DOHH2 (cell line): ENCODE results near the gene MPPED2.

ENCODE experiments used
- H3F3A ChIP-seq: fragments of 200-600 bp; sonication (generic), shearing (Covaris generic); 2 replicates; pipeline ENCODE4 v1.6.0; 2016; ENCODE audit warnings: antibody characterized with exemption, mild to moderate bottlenecking; ENCODE audit not compliant: control insufficient read depth, insufficient read depth
- H3K27ac ChIP-seq: fragments of 200-600 bp; sonication (generic); 2 replicates; pipeline ENCODE4 v1.5.1; 2014; ENCODE audit warnings: low read depth, mild to moderate bottlenecking, low read length, moderate library complexity
- H3K27me3 ChIP-seq: fragments of 200-600 bp; sonication (generic); 2 replicates; pipeline ENCODE4 v1.6.1; 2014; ENCODE audit warnings: mild to moderate bottlenecking, low read length, mixed read lengths; ENCODE audit not compliant: control insufficient read depth
- H3K36me3 ChIP-seq: fragments of 200-600 bp; sonication (generic); 2 replicates; pipeline ENCODE4 v1.6.1; 2014; ENCODE audit warnings: mild to moderate bottlenecking, low read length, moderate library complexity, mixed read lengths; ENCODE audit not compliant: control insufficient read depth
- H3K4me1 ChIP-seq: fragments of 200-600 bp; sonication (generic); 2 replicates; pipeline ENCODE4 v1.6.1; 2014; ENCODE audit warnings: mild to moderate bottlenecking, low read length, mixed read lengths; ENCODE audit not compliant: control insufficient read depth
- H3K4me2 ChIP-seq: fragments of 200-600 bp; sonication (generic); 2 replicates; pipeline ENCODE4 v1.6.0; 2014; ENCODE audit warnings: mild to moderate bottlenecking, low read length, moderate library complexity
- H3K4me3 ChIP-seq: fragments of 200-600 bp; sonication (generic); 2 replicates; pipeline ENCODE4 v1.5.1; 2014; ENCODE audit warnings: mild to moderate bottlenecking, low read length, mixed read lengths
- H3K79me2 ChIP-seq: fragments of 200-600 bp; sonication (generic); 2 replicates; pipeline ENCODE4 v1.6.1; 2014; ENCODE audit warnings: mild to moderate bottlenecking, low read length, mixed read lengths; ENCODE audit not compliant: control insufficient read depth
- H3K9me2 ChIP-seq: fragments of 200-600 bp; sonication (generic); replicated peaks from 2 replicates; pipeline ENCODE4 v1.6.1; 2014; ENCODE audit warnings: mild to moderate bottlenecking, low read length, mixed read lengths; ENCODE audit not compliant: control insufficient read depth
- H3K9me3 ChIP-seq: fragments of 200-600 bp; sonication (generic); 2 replicates; pipeline ENCODE4 v1.6.1; 2014; ENCODE audit warnings: antibody characterized with exemption, low read length, mixed read lengths; ENCODE audit not compliant: control insufficient read depth, insufficient read depth
- H4K20me1 ChIP-seq: fragments of 200-600 bp; sonication (generic); 2 replicates; pipeline ENCODE4 v1.6.0; 2014; ENCODE audit warnings: low read depth, mild to moderate bottlenecking, antibody characterized with exemption, low read length, moderate library complexity; ENCODE audit not compliant: control insufficient read depth, insufficient read depth
- EZH2phosphoT487 ChIP-seq: fragments of 200-600 bp; sonication (generic); IDR thresholded peaks from 2 replicates; pipeline ENCODE4 v1.6.1; 2017; ENCODE audit warnings: borderline replicate concordance, mild to moderate bottlenecking, antibody characterized with exemption, low read length, moderate library complexity, mixed read lengths
- TF ChIP-seq, protein P1 (sequence below): fragments of 200-600 bp; sonication (generic); IDR thresholded peaks from one replicate; pipeline ENCODE4 v1.5.1; 2014; ENCODE audit warnings: antibody characterized with exemption, mild to moderate bottlenecking, low read depth, low read length; ENCODE audit not compliant: poor library complexity, severe bottlenecking

Gene MPPED2

DNA sequence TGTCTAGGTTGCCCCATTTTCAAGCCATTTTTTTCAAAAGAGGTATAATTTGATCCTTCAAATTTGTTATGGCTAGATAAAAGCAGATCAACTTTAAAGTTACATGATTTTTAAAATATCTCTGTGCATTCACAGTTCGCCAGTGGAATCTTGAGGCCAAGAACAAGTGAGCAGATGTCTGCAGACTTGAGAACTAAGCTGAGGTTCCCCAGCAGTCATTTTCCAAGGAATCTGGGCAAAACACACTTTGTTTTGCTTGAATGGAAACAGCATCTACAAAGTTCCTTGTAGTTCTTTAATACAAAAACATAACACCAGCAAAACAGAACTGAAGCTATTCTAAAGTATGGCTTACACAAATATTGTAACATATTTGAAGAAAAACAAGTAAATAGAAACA lies 7.7 kb downstream of the MPPED2 start:
- Histone ChIP-seq H3K4me2 (no peak overlapping the region), H3K36me3 (no peaks in the 10 kb centered on the region), H3K27me3 (no peaks in the 10 kb centered on the region), H4K20me1 (no peaks in the 10 kb centered on the region), H3K4me3 (no peak overlapping the region), H3K4me1 (no peaks in the 10 kb centered on the region), H3K79me2 (no peaks in the 10 kb centered on the region), H3F3A (no peaks in the 10 kb centered on the region), H3K27ac (no peak overlapping the region), H3K9me2 (no peaks in the 10 kb centered on the region), H3K9me3 (no peaks in the 10 kb centered on the region)
- no peak for TF ChIP-seq EZH2phosphoT487
- TF ChIP-seq, protein P1, sequence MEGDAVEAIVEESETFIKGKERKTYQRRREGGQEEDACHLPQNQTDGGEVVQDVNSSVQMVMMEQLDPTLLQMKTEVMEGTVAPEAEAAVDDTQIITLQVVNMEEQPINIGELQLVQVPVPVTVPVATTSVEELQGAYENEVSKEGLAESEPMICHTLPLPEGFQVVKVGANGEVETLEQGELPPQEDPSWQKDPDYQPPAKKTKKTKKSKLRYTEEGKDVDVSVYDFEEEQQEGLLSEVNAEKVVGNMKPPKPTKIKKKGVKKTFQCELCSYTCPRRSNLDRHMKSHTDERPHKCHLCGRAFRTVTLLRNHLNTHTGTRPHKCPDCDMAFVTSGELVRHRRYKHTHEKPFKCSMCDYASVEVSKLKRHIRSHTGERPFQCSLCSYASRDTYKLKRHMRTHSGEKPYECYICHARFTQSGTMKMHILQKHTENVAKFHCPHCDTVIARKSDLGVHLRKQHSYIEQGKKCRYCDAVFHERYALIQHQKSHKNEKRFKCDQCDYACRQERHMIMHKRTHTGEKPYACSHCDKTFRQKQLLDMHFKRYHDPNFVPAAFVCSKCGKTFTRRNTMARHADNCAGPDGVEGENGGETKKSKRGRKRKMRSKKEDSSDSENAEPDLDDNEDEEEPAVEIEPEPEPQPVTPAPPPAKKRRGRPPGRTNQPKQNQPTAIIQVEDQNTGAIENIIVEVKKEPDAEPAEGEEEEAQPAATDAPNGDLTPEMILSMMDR: no peak

DNA sequence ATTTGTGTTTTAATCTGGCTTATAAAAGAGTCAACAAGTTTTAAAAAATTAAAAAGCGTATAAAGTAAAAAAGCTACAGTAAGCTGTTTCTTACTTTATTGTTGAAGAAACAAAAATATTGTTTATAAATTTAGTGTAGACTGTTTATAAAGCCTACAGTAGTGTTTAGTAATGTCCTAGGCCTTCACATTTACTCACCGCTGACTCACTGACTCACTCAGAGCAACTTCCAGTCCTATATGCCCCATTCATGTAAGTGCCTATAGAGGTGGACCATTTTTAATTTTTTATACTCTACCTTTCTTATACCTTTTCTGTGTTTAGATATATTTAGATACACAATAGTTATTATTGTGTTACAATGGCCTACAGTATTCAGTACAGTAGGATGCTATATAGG lies 12.2 kb downstream of the MPPED2 start:
- Histone ChIP-seq H3K79me2 (no peaks in the 10 kb centered on the region), H3K27ac (no peak overlapping the region), H3K36me3 (no peaks in the 10 kb centered on the region), H3F3A (no peaks in the 10 kb centered on the region), H3K9me3 (no peaks in the 10 kb centered on the region), H3K4me1 (no peaks in the 10 kb centered on the region), H3K9me2 (no peaks in the 10 kb centered on the region), H3K4me2 (no peak overlapping the region), H4K20me1 (no peaks in the 10 kb centered on the region), H3K4me3 (no peak overlapping the region), H3K27me3 (no peaks in the 10 kb centered on the region)
- no peak for TF ChIP-seq EZH2phosphoT487
- TF ChIP-seq, protein P1: no peak

DNA sequence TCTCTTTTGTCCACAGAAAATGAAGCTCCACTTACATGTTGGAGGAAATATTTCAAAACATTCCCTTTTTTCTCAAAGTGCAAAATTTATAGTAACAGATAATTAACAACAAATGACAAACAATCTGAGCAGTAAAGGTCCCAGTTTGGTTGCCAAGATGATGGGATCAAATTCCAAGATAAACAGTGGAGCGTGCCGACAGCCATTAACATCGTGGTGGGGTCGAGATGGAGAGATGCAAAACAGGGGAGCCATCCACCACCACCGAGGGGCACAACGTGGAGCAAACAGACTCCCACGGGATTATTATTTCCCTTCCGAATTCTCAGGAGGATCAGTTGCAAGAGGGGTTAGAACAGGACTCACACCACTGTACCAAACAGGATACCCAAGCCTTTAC lies 17.2 kb downstream of the MPPED2 start:
- Histone ChIP-seq H3K9me2 (no peaks in the 10 kb centered on the region), H3K4me1 (no peaks in the 10 kb centered on the region), H3K27me3 (no peaks in the 10 kb centered on the region), H3K36me3 (no peaks in the 10 kb centered on the region), H3K4me3 (no peak overlapping the region), H3K79me2 (no peaks in the 10 kb centered on the region), H4K20me1 (no peaks in the 10 kb centered on the region), H3K4me2 (no peak overlapping the region), H3K9me3 (no peaks in the 10 kb centered on the region), H3F3A (no peaks in the 10 kb centered on the region), H3K27ac (no peak overlapping the region)
- TF ChIP-seq, protein P1: no peak
- TF ChIP-seq EZH2phosphoT487: no peak

DNA sequence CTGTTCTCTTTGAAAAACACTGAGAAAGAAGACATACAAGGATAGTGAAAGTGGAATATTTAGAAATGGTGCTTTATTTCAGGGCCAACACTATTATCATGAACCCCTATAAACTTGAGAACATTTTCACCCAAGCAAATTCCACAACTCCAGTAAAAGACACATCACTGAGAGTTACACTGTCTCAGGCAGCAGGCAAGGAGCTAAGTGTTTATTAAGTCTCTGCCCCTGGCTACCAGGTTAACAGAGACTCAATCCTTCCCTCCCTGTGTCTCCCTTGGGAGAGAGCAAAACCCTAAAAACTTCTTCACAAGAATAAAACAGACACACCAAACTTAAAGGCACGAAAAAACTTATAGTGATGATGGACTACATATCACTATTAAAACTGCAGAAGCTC lies 18.5 kb downstream of the MPPED2 start:
- no peak for TF ChIP-seq EZH2phosphoT487
- TF ChIP-seq, protein P1: no peak
- H3K27ac ChIP-seq: no peak overlapping the region
- H3K4me2 ChIP-seq: no peak overlapping the region
- no peaks in the 10 kb centered on the region for H3K9me2 ChIP-seq
- no peaks in the 10 kb centered on the region for H4K20me1 ChIP-seq
- H3K79me2 ChIP-seq: no peaks in the 10 kb centered on the region
- no peaks in the 10 kb centered on the region for H3F3A ChIP-seq
- H3K4me1 ChIP-seq: no peaks in the 10 kb centered on the region
- H3K27me3 ChIP-seq: no peaks in the 10 kb centered on the region
- no peak overlapping the region for H3K4me3 ChIP-seq
- H3K36me3 ChIP-seq: no peaks in the 10 kb centered on the region
- H3K9me3 ChIP-seq: no peaks in the 10 kb centered on the region
